HUES64 (cell line): ENCODE data around the gene EML5.

Source experiments
- H3K27ac ChIP-seq: 2 replicates; pipeline ENCODE4 v1.7.0; 2013; ENCODE audit warnings: low read depth, low read length, inconsistent platforms
- H3K27me3 ChIP-seq: 2 replicates; pipeline ENCODE4 v1.6.1; 2013; ENCODE audit warnings: mild to moderate bottlenecking, low read length; ENCODE audit not compliant: insufficient read depth
- H3K36me3 ChIP-seq: 2 replicates; pipeline ENCODE4 v1.6.1; 2013; ENCODE audit warnings: mild to moderate bottlenecking, low read length; ENCODE audit not compliant: insufficient read depth
- H3K4me1 ChIP-seq: 2 replicates; pipeline ENCODE4 v1.6.1; 2013; ENCODE audit warnings: mild to moderate bottlenecking, low read length, moderate library complexity; ENCODE audit not compliant: insufficient read depth
- H3K4me3 ChIP-seq: 2 replicates; pipeline ENCODE4 v1.5.1; 2013; ENCODE audit warnings: mild to moderate bottlenecking, low read length, moderate library complexity
- H3K9ac ChIP-seq: 2 replicates; pipeline ENCODE4 v1.6.1; 2013; ENCODE audit warnings: mild to moderate bottlenecking, low read depth, low read length
- H3K9me3 ChIP-seq: 2 replicates; pipeline ENCODE4 v1.6.1; 2013; ENCODE audit warnings: low read depth, low read length; ENCODE audit not compliant: insufficient read depth
- WGBS: fragments of 150-250, 120-280 bp; methylation state at CpG from one replicate; pipeline ENCODE4 v1.1.7; 2013; ENCODE audit warnings: missing lambda C conversion rate; 5-methylcytosine and 5-hydroxymethylcytosine counted together

The EML5 gene

DNA sequence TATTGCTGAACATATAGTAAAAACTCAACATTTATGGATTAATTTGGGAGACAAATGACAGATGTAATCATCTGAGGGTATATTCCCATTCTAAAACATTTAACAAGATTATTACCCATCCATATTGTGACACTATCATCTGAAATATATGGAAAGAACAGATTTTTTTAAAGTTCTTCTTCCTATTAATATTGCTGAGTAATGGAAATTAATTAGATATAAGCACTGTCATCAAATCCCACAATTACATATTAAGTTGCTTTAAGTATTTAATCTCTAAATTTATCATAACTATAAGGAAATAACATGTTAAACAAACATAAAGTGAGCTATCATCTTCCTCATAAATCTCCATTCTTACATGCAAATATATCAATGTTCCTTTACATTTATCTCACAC, 22.0 kb downstream of the EML5 start:
- no peak overlapping the region for H3K9ac ChIP-seq
- no peaks in the 10 kb centered on the region for H3K27me3 ChIP-seq
- no peaks in the 10 kb centered on the region for H3K4me1 ChIP-seq
- no peak overlapping the region for H3K4me3 ChIP-seq
- H3K36me3 ChIP-seq: no peaks in the 10 kb centered on the region
- no peak overlapping the region for H3K27ac ChIP-seq
- peaks cover 15% of the 10 kb centered on the region for H3K9me3 ChIP-seq

DNA sequence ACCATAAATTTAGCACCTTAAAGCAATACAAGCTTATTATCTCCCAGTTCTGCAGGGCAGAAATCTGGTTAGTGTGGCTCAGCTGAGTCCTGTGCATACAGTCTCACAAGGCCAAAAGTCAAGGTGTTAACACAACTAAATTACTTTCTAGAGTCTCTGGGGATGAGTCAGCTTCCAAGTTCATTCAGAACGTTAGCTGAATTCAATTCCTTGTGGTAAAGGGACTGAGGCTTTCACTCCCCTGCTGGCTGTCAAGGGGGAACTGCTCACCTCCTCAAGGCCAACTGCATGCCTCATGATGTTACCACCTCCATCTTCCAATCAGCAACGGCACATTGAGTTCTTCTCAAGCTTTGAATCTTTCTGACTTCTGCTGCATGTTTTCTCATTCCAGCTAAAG, 27.6 kb downstream of the EML5 start:
- Histone ChIP-seq H3K4me1 (no peaks in the 10 kb centered on the region), H3K27ac (no peak overlapping the region), H3K4me3 (no peak overlapping the region), H3K27me3 (no peaks in the 10 kb centered on the region), H3K9me3 (peaks cover 15% of the 10 kb centered on the region), H3K36me3 (no peaks in the 10 kb centered on the region), H3K9ac (no peak overlapping the region)
- 63% methylated on average over 2 of the region's 2 CpGs for WGBS

- H3K4me3 ChIP-seq: no peak overlapping the region
- H3K9ac ChIP-seq: no peak overlapping the region
- no peaks in the 10 kb centered on the region for H3K36me3 ChIP-seq
- no peaks in the 10 kb centered on the region for H3K9me3 ChIP-seq
- no peak overlapping the region for H3K27ac ChIP-seq
- no peaks in the 10 kb centered on the region for H3K4me1 ChIP-seq
- no CpG with 5 or more reads among the region's 1 CpG for WGBS
- no peaks in the 10 kb centered on the region for H3K27me3 ChIP-seq
Measured at GRCh38 chr14:88753873-88754272, 38.9 kb downstream of the EML5 start.

- 96% methylated on average over 1 of the region's 1 CpG for WGBS
- H3K4me3 ChIP-seq: no peak overlapping the region
Measured at GRCh38 chr14:88750945-88751344, 41.8 kb downstream of the EML5 start.

GRCh38 chr14:88750413-88750812, 42.3 kb downstream of the EML5 start:
- WGBS: 100% methylated on average over 1 of the region's 1 CpG
- H3K4me1 ChIP-seq: no peaks in the 10 kb centered on the region

More at GRCh38 chr14:88750945-88751344, 41.8 kb downstream of the EML5 start:
- H3K27ac ChIP-seq: no peak overlapping the region
- no peaks in the 10 kb centered on the region for H3K4me1 ChIP-seq
- H3K36me3 ChIP-seq: no peaks in the 10 kb centered on the region
- H3K27me3 ChIP-seq: no peaks in the 10 kb centered on the region
- no peak overlapping the region for H3K9ac ChIP-seq
- no peaks in the 10 kb centered on the region for H3K9me3 ChIP-seq

DNA sequence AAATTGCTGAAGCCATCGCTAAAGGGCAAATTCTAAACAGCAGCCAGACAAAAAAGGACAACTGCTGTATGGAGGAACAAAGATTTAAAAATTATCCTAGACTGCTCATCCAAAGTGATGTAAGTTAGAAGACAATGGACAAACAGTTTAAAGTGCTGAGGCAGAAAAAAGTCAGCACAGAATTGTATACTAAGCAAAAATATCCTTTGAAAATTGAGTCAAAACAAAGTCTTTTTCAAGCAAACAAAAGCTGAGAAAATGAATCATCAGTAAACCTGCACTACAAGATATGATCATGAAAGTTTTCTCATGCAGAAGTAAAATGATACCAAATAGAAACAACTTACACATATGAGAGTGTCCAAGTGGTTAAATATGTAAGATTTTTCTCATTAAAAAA, 43.6 kb downstream of the EML5 start:
- no peaks in the 10 kb centered on the region for H3K4me1 ChIP-seq
- H3K9me3 ChIP-seq: no peaks in the 10 kb centered on the region
- H3K27me3 ChIP-seq: no peaks in the 10 kb centered on the region
- no peak overlapping the region for H3K9ac ChIP-seq
- 100% methylated on average over 1 of the region's 1 CpG for WGBS
- H3K36me3 ChIP-seq: no peaks in the 10 kb centered on the region
- H3K4me3 ChIP-seq: no peak overlapping the region
- no peak overlapping the region for H3K27ac ChIP-seq

More at GRCh38 chr14:88750413-88750812, 42.3 kb downstream of the EML5 start:
- H3K9ac ChIP-seq: no peak overlapping the region
- no peaks in the 10 kb centered on the region for H3K36me3 ChIP-seq
- H3K27ac ChIP-seq: no peak overlapping the region
- no peaks in the 10 kb centered on the region for H3K9me3 ChIP-seq
- H3K4me3 ChIP-seq: no peak overlapping the region
- H3K27me3 ChIP-seq: no peaks in the 10 kb centered on the region

- Histone ChIP-seq H3K9me3 (no peaks in the 10 kb centered on the region), H3K36me3 (no peaks in the 10 kb centered on the region), H3K4me1 (no peaks in the 10 kb centered on the region), H3K27ac (no peak overlapping the region), H3K4me3 (no peak overlapping the region), H3K27me3 (no peaks in the 10 kb centered on the region), H3K9ac (no peak overlapping the region)
- WGBS: 100% methylated on average over 1 of the region's 1 CpG
Measured at GRCh38 chr14:88748288-88748687, 44.5 kb downstream of the EML5 start.

GRCh38 chr14:88746052-88746451, 46.7 kb downstream of the EML5 start:
- H3K4me3 ChIP-seq: no peak overlapping the region
- H3K27me3 ChIP-seq: no peaks in the 10 kb centered on the region
- H3K27ac ChIP-seq: no peak overlapping the region
- no peaks in the 10 kb centered on the region for H3K36me3 ChIP-seq
- WGBS: 81% methylated on average over 1 of the region's 1 CpG
- H3K9ac ChIP-seq: no peak overlapping the region
- no peaks in the 10 kb centered on the region for H3K4me1 ChIP-seq
- no peaks in the 10 kb centered on the region for H3K9me3 ChIP-seq

DNA sequence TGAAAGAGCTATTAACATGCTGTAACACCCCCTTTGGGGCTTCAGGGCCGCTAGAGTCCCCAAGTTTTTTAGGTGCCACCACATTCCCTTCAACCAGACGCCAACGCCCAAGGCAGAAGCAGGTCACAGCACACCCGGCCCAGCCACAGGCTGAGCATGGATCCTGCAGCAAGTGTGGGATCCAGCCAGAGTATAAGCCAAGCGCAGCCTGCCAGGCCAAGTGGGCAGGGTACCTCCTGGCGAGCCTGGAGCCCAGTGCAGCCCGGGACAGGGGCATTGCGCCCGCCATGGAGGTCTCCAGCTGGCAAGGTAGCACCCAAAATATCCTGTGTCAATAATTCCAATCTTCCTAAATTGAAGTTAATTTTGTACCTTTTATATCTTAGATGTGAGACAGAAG, 55.5 kb downstream of the EML5 start:
- H3K4me3 ChIP-seq: no peak overlapping the region
- H3K27ac ChIP-seq: no peak overlapping the region
- H3K9me3 ChIP-seq: no peaks in the 10 kb centered on the region
- no peak overlapping the region for H3K9ac ChIP-seq
- no peaks in the 10 kb centered on the region for H3K27me3 ChIP-seq
- WGBS: 94% methylated on average over 9 of the region's 9 CpGs
- no peaks in the 10 kb centered on the region for H3K36me3 ChIP-seq
- H3K4me1 ChIP-seq: no peaks in the 10 kb centered on the region

- H3K4me1 ChIP-seq: no peaks in the 10 kb centered on the region
- WGBS: 82% methylated on average over 2 of the region's 2 CpGs
- H3K4me3 ChIP-seq: no peak overlapping the region
- no peak overlapping the region for H3K27ac ChIP-seq
- H3K9ac ChIP-seq: no peak overlapping the region
- no peaks in the 10 kb centered on the region for H3K9me3 ChIP-seq
- H3K27me3 ChIP-seq: no peaks in the 10 kb centered on the region
- no peaks in the 10 kb centered on the region for H3K36me3 ChIP-seq
Measured at GRCh38 chr14:88733121-88733520, 59.6 kb downstream of the EML5 start.

GRCh38 chr14:88729159-88729558, 63.6 kb downstream of the EML5 start:
- no peaks in the 10 kb centered on the region for H3K27me3 ChIP-seq
- no peaks in the 10 kb centered on the region for H3K4me1 ChIP-seq
- H3K4me3 ChIP-seq: no peak overlapping the region

DNA sequence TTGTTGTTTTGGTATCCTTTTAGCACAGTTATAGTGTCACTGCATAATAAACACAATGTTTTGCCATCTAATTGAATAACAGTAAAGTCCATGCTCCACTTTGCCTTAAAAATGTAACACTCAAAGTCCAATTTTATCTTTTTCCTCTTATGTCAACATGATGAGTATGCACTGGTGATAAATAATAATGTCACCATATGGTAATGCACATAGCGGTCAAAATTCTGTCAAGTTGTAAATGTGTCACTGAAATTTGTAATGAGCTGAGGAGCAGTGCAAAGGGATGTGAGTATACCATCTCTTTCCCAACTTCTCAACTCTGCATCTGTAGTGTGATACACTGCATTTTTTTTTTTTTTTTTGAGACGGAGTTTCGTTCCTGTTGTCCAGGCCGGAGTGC, 65.7 kb downstream of the EML5 start:
- Histone ChIP-seq H3K36me3 (no peaks in the 10 kb centered on the region), H3K4me1 (no peaks in the 10 kb centered on the region), H3K9ac (no peak overlapping the region), H3K9me3 (no peaks in the 10 kb centered on the region), H3K27me3 (no peaks in the 10 kb centered on the region), H3K4me3 (no peak overlapping the region), H3K27ac (no peak overlapping the region)
- 94% methylated on average over 4 of the region's 4 CpGs for WGBS

More at GRCh38 chr14:88729159-88729558, 63.6 kb downstream of the EML5 start:
- no peak overlapping the region for H3K27ac ChIP-seq
- H3K36me3 ChIP-seq: no peaks in the 10 kb centered on the region
- H3K9me3 ChIP-seq: no peaks in the 10 kb centered on the region
- H3K9ac ChIP-seq: no peak overlapping the region
